ENCODE results near the gene SPATA32.

GRCh38 chr17:45248132-45248957 is 13.5 kb downstream of the SPATA32 start:
- no peak for TF ChIP-seq POLR2AphosphoS5 (IDR thresholded peaks at IDR 0.05; ENCODE audit: borderline replicate concordance, low read depth, low read length)
- TF ChIP-seq EZH2 (IDR thresholded peaks at IDR 0.05), result no peak
- TF ChIP-seq FOXP2 (optimal IDR thresholded peaks at IDR 0.05; ENCODE audit: control extremely low read depth, extremely low read length, insufficient read depth), result no peak

Measured in SK-N-MC (cell line).